Hepatocyte (in vitro differentiated cells): ENCODE data around the gene FPGS.

Source experiments
- CTCF ChIP-seq: fragments of 200-600 bp; sonication (generic); IDR thresholded peaks from 2 replicates; pipeline ENCODE4 v1.5.1; 2016; ENCODE audit warnings: antibody characterized with exemption, mild to moderate bottlenecking; ENCODE audit not compliant: poor library complexity
- EZH2 ChIP-seq: fragments of 200-600 bp; sonication (generic); IDR thresholded peaks from 2 replicates; pipeline ENCODE4 v1.6.1; 2016; ENCODE audit warnings: antibody characterized with exemption, mild to moderate bottlenecking, borderline replicate concordance

DNA sequence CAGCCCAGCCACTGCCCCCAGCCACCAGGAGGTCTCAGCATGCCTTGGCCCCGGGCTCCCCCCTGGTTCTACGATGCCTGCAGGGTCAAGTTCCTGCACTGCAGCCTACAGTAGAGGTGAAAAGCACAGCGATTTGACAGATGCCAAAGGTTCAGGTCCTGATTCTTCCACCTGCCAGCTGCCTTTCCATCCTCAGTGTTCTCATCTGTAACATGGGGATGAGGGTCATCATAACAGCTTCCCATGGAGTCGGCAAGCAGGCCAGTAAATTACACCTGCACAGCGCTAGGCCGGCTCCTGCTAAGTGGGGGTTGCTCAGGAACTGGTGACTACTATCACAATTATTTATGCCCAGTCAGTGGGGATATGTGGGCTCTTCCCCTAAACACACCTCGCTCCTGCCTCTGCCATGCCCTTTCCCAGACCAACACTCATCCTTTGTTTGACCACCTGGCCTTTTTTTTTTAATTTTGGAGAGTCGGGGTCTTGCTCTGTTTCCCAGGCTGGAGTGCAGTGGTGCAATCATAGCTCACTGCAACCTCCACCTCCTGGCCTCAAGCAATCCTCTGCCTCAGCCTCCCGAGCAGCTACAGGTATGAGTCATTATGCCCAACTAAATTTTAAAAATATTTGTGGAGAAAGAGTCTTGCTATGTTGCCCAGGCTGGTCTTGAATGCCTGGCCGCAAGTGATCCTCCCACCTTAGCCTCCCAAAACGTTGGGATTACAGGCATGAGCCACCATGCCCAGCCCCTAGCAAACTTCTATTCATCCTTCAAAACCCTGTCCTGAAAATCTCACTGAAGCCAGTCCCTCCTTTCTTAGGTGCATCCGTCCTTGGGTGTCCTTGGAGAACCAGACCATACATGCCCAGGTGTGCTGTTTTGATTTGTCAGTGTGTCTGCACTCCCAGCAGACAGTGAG, 45.4 kb downstream of the FPGS start:
- TF ChIP-seq CTCF (no peak), EZH2 (no peak)
